Neural progenitor cell (in vitro differentiated cells): ENCODE data around the gene PRG3. TPM values are rescaled to one million over a fixed set of nuclear protein-coding genes. Genes with fewer than 3 reads are reported as not detected.
A peak's percentile ranks its signal among the peaks of the same experiment; 100 is the strongest.

Experiments used
- DNase-seq: peaks from one replicate; pipeline ENCODE4 v3.0.0-alpha.2; 2016; ENCODE audit warnings: low spot score
- H2AFZ ChIP-seq: fragments of 200-600 bp; sonication (generic); replicated peaks from 2 replicates; pipeline ENCODE4 v1.6.1; 2016; ENCODE audit warnings: antibody characterized with exemption
- H3F3A ChIP-seq: fragments of 200-600 bp; sonication (generic); 2 replicates; pipeline ENCODE4 v1.6.1; 2016; ENCODE audit warnings: antibody characterized with exemption, low read depth
- H3K27ac ChIP-seq: fragments of 200-600 bp; sonication (generic); 2 replicates; pipeline ENCODE4 v1.5.1; 2016; ENCODE audit warnings: mild to moderate bottlenecking
- H3K27me3 ChIP-seq: fragments of 200-600 bp; sonication (generic); 2 replicates; pipeline ENCODE4 v1.6.1; 2016; ENCODE audit warnings: mild to moderate bottlenecking, moderate library complexity
- H3K36me3 ChIP-seq: fragments of 200-600 bp; sonication (generic); 2 replicates; pipeline ENCODE4 v1.5.1; 2016
- H3K4me1 ChIP-seq: fragments of 200-600 bp; sonication (generic); 2 replicates; pipeline ENCODE4 v1.6.1; 2016; ENCODE audit warnings: mixed run types
- H3K4me2 ChIP-seq: fragments of 200-600 bp; sonication (generic); 2 replicates; pipeline ENCODE4 v1.6.1; 2016
- H3K4me3 ChIP-seq: fragments of 200-600 bp; sonication (generic); 2 replicates; pipeline ENCODE4 v1.5.1; 2016
- H3K79me2 ChIP-seq: fragments of 200-600 bp; sonication (generic); 2 replicates; pipeline ENCODE4 v1.6.1; 2016; ENCODE audit warnings: low read depth
- H3K9ac ChIP-seq: fragments of 200-600 bp; sonication (generic); 2 replicates; pipeline ENCODE4 v1.6.1; 2016
- H3K9me3 ChIP-seq: fragments of 200-600 bp; sonication (generic); 2 replicates; pipeline ENCODE4 v1.5.1; 2016; ENCODE audit warnings: low read depth
- H4K20me1 ChIP-seq: fragments of 200-600 bp; sonication (generic); 2 replicates; pipeline ENCODE4 v1.6.1; 2016; ENCODE audit warnings: low read depth
- H3K27ac Mint-ChIP-seq: 3 replicates; pipeline ENCODE4 v1.8.0; 2021; ENCODE audit warnings: mixed read lengths
- H3K27me3 Mint-ChIP-seq: 2 replicates; pipeline ENCODE4 v1.8.0; 2022; ENCODE audit warnings: low read depth, mild to moderate bottlenecking, inconsistent platforms, moderate library complexity, mixed read lengths; ENCODE audit not compliant: insufficient read depth
- H3K36me3 Mint-ChIP-seq: 3 replicates; pipeline ENCODE4 v1.8.0; 2021; ENCODE audit warnings: mixed read lengths
- H3K4me1 Mint-ChIP-seq: 3 replicates; pipeline ENCODE4 v1.8.0; 2021; ENCODE audit warnings: mixed read lengths
- H3K4me3 Mint-ChIP-seq: 3 replicates; pipeline ENCODE4 v1.8.0; 2021; ENCODE audit warnings: mild to moderate bottlenecking, moderate library complexity, mixed read lengths
- H3K9me3 Mint-ChIP-seq: 3 replicates; pipeline ENCODE4 v1.8.0; 2020; ENCODE audit warnings: mixed read lengths
- EZH2 ChIP-seq: fragments of 200-600 bp; sonication (generic); IDR thresholded peaks from 2 replicates; pipeline ENCODE4 v1.6.1; 2017; ENCODE audit warnings: antibody characterized with exemption, mild to moderate bottlenecking, moderate library complexity
- EZH2phosphoT487 ChIP-seq: fragments of 200-600 bp; sonication (generic); IDR thresholded peaks from 2 replicates; pipeline ENCODE4 v1.6.1; 2017; ENCODE audit warnings: antibody characterized with exemption
- total RNA-seq: library from RNA; depleted of rRNA; stranded (reverse); fragments of >200 nt; gene quantifications from 2 replicates; pipeline ENCODE4 v1.2.3, GENCODE V29; 2015; ENCODE audit warnings: low replicate concordance
- TF ChIP-seq, protein P1 (sequence below): fragments of 200-600 bp; sonication (generic); IDR thresholded peaks from 2 replicates; pipeline ENCODE4 v1.5.1; 2017; ENCODE audit warnings: antibody characterized with exemption, mild to moderate bottlenecking

Gene PRG3
- total RNA-seq, 1 donor from 2014 or later = not detected

DNA sequence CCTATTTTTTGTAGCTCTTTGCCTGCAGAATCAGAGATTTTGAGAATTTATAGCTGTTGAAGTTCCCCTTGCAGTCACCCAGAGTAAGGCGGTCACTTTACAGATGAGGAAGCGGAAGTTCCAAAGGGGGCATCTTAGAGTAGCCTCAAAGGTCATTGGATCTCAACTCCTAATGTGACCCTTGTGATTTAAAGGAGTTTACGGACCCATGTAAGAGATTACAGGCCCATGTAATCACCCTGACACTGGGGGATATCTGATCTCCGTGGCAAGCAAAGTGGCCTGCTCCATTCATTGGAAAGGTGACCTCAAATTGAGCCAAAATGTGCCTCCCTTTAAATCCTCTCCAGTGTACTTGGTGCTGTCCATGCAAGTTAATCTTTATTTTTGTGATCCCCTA is 27.1 kb downstream of the PRG3 start:
- peaks cover 15% of the 10 kb centered on the region for H3K9me3 Mint-ChIP-seq
- H3K4me1 Mint-ChIP-seq = peaks cover 34% of the 10 kb centered on the region
- H3K27me3 Mint-ChIP-seq = peaks cover 7% of the 10 kb centered on the region
- Histone ChIP-seq H3K36me3 (no peaks in the 10 kb centered on the region), H3K4me2 (peak overlapping the region; percentile 51), H3K4me1 (peaks cover 34% of the 10 kb centered on the region), H3K27ac (peak overlapping the region; percentile 82), H3F3A (peaks cover 30% of the 10 kb centered on the region), H3K27me3 (no peaks in the 10 kb centered on the region), H3K9me3 (no peaks in the 10 kb centered on the region), H3K4me3 (peak overlapping the region; percentile 16), H3K79me2 (no peaks in the 10 kb centered on the region), H4K20me1 (no peaks in the 10 kb centered on the region), H2AFZ (peak overlapping the region; percentile 9), H3K9ac (no peak overlapping the region)
- H3K36me3 Mint-ChIP-seq = peaks cover 2% of the 10 kb centered on the region
- peak overlapping the region; percentile 57 for H3K27ac Mint-ChIP-seq
- TF ChIP-seq, protein P1, sequence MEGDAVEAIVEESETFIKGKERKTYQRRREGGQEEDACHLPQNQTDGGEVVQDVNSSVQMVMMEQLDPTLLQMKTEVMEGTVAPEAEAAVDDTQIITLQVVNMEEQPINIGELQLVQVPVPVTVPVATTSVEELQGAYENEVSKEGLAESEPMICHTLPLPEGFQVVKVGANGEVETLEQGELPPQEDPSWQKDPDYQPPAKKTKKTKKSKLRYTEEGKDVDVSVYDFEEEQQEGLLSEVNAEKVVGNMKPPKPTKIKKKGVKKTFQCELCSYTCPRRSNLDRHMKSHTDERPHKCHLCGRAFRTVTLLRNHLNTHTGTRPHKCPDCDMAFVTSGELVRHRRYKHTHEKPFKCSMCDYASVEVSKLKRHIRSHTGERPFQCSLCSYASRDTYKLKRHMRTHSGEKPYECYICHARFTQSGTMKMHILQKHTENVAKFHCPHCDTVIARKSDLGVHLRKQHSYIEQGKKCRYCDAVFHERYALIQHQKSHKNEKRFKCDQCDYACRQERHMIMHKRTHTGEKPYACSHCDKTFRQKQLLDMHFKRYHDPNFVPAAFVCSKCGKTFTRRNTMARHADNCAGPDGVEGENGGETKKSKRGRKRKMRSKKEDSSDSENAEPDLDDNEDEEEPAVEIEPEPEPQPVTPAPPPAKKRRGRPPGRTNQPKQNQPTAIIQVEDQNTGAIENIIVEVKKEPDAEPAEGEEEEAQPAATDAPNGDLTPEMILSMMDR = no peak
- TF ChIP-seq EZH2 (no peak), EZH2phosphoT487 (no peak)
- peak overlapping the region; percentile 17 for H3K4me3 Mint-ChIP-seq
- peak; percentile 54 for DNase-seq

GRCh38 chr11:57353446-57353845 is 27.5 kb downstream of the PRG3 start:
- Histone ChIP-seq H3K4me3 (peak overlapping the region; percentile 16), H3K9ac (no peak overlapping the region), H3K27ac (peak overlapping the region; percentile 82), H3K36me3 (no peaks in the 10 kb centered on the region), H2AFZ (peak overlapping the region; percentile 9), H3K27me3 (no peaks in the 10 kb centered on the region), H3K9me3 (no peaks in the 10 kb centered on the region), H3F3A (peaks cover 30% of the 10 kb centered on the region), H3K4me2 (peak overlapping the region; percentile 51), H4K20me1 (no peaks in the 10 kb centered on the region), H3K79me2 (no peaks in the 10 kb centered on the region), H3K4me1 (peaks cover 32% of the 10 kb centered on the region)
- Mint-ChIP-seq H3K9me3 (peaks cover 15% of the 10 kb centered on the region), H3K4me3 (peak overlapping the region; percentile 54), H3K27ac (peak overlapping the region; percentile 61), H3K27me3 (peaks cover 5% of the 10 kb centered on the region), H3K36me3 (peaks cover 2% of the 10 kb centered on the region), H3K4me1 (peaks cover 31% of the 10 kb centered on the region)
- no peak for TF ChIP-seq EZH2
- TF ChIP-seq, protein P1 = no peak
- TF ChIP-seq EZH2phosphoT487 = no peak
- DNase-seq = peak; percentile 70

- Histone ChIP-seq H3K27ac (peak overlapping the region; percentile 82), H3K79me2 (no peaks in the 10 kb centered on the region), H3K4me2 (peak overlapping the region; percentile 51), H4K20me1 (no peaks in the 10 kb centered on the region), H3K36me3 (no peaks in the 10 kb centered on the region), H2AFZ (peak overlapping the region; percentile 9), H3F3A (peaks cover 30% of the 10 kb centered on the region), H3K9ac (no peak overlapping the region), H3K27me3 (no peaks in the 10 kb centered on the region), H3K9me3 (no peaks in the 10 kb centered on the region), H3K4me1 (peaks cover 32% of the 10 kb centered on the region), H3K4me3 (peak overlapping the region; percentile 16)
- peaks cover 5% of the 10 kb centered on the region for H3K27me3 Mint-ChIP-seq
- H3K4me1 Mint-ChIP-seq = peaks cover 31% of the 10 kb centered on the region
- peaks cover 15% of the 10 kb centered on the region for H3K9me3 Mint-ChIP-seq
- peak overlapping the region; percentile 61 for H3K27ac Mint-ChIP-seq
- no peak for TF ChIP-seq EZH2phosphoT487
- no peak for TF ChIP-seq EZH2
- TF ChIP-seq, protein P1 = no peak
- no peak for DNase-seq
- H3K4me3 Mint-ChIP-seq = peak overlapping the region; percentile 54
- peaks cover 2% of the 10 kb centered on the region for H3K36me3 Mint-ChIP-seq
These were observed 27.9 kb downstream of the PRG3 start for GRCh38 chr11:57353036-57353435.
